Activated CD4-positive, alpha-beta T cell treated with anti-CD3 and anti-CD28 coated beads, Interleukin-2, amount 10 ng/mL, durations not matched to agents 24 days and 14 days (primary cell): ENCODE results near the gene LRRC45. TPM values are rescaled to one million over a fixed set of nuclear protein-coding genes. Genes with fewer than 3 reads are reported as not detected.
A peak's percentile ranks its signal among the peaks of the same experiment; 100 is the strongest.

Experiments
- DNase-seq: peaks from one replicate; pipeline ENCODE4 v3.0.0; 2022
- H3K27ac Mint-ChIP-seq: one replicate; pipeline ENCODE4 v1.8.0; 2022; ENCODE audit warnings: mild to moderate bottlenecking, mixed read lengths
- H3K27me3 Mint-ChIP-seq: one replicate; pipeline ENCODE4 v1.8.0; 2022; ENCODE audit warnings: mixed read lengths
- H3K36me3 Mint-ChIP-seq: one replicate; pipeline ENCODE4 v1.8.0; 2022; ENCODE audit warnings: low read depth, mild to moderate bottlenecking, mixed read lengths
- H3K4me1 Mint-ChIP-seq: one replicate; pipeline ENCODE4 v1.8.0; 2021; ENCODE audit warnings: mixed read lengths
- H3K4me3 Mint-ChIP-seq: one replicate; pipeline ENCODE4 v1.8.0; 2022; ENCODE audit warnings: mild to moderate bottlenecking, moderate library complexity, mixed read lengths
- H3K9me3 Mint-ChIP-seq: one replicate; pipeline ENCODE4 v1.8.0; 2021; ENCODE audit warnings: mixed read lengths
- intact Hi-C: fragments of 100-400 bp; cut with micrococcal nuclease; formaldehyde crosslinking; loops from one replicate; pipeline ENCODE4 v1.15.1; 2023
- total RNA-seq: library from RNA; stranded (reverse); gene quantifications from 2 replicates; pipeline ENCODE4 v1.2.3, GENCODE V29; 2022

The LRRC45 gene
- total RNA-seq, 1 donor from 2014 or later = 40.6 TPM

GRCh38 chr17:82049106-82049505, 26.0 kb downstream of the LRRC45 start:
- peaks cover 16% of the 10 kb centered on the region for H3K4me1 Mint-ChIP-seq
- intact Hi-C loops = no loop called here
- no peaks in the 10 kb centered on the region for H3K27me3 Mint-ChIP-seq
- no peak overlapping the region for H3K4me3 Mint-ChIP-seq
- no peak overlapping the region for H3K27ac Mint-ChIP-seq
- H3K36me3 Mint-ChIP-seq = peaks cover 6% of the 10 kb centered on the region
- DNase-seq = no peak
- no peaks in the 10 kb centered on the region for H3K9me3 Mint-ChIP-seq

GRCh38 chr17:82049521-82049971, 26.4 kb downstream of the LRRC45 start:
- Mint-ChIP-seq H3K27me3 (no peaks in the 10 kb centered on the region), H3K27ac (no peak overlapping the region), H3K4me1 (peaks cover 16% of the 10 kb centered on the region), H3K4me3 (peak overlapping the region; percentile 90), H3K9me3 (no peaks in the 10 kb centered on the region), H3K36me3 (peaks cover 6% of the 10 kb centered on the region)
- no peak for DNase-seq
- intact Hi-C loops = no loop called here

- Mint-ChIP-seq H3K9me3 (no peaks in the 10 kb centered on the region), H3K27me3 (no peaks in the 10 kb centered on the region), H3K27ac (peak overlapping the region; percentile 91), H3K4me3 (peak overlapping the region; percentile 90), H3K36me3 (peaks cover 9% of the 10 kb centered on the region), H3K4me1 (peaks cover 16% of the 10 kb centered on the region)
- no peak for DNase-seq
- intact Hi-C loops = loop anchor here (2.0 kb wide), 1 partner anchor 13 kb away; the partner anchor contains the start of gene DCXR
These were observed 27.2 kb downstream of the LRRC45 start for GRCh38 chr17:82050152-82050760.

- H3K27ac Mint-ChIP-seq = peak overlapping the region; percentile 91
- peak overlapping the region; percentile 90 for H3K4me3 Mint-ChIP-seq
- peaks cover 16% of the 10 kb centered on the region for H3K4me1 Mint-ChIP-seq
- intact Hi-C loops = loop anchor here (1.0 to 2.0 kb wide), 2 partner anchors 14 to 15 kb away; partner anchors contain the start of gene DCXR
- no peaks in the 10 kb centered on the region for H3K9me3 Mint-ChIP-seq
- H3K27me3 Mint-ChIP-seq = no peaks in the 10 kb centered on the region
- no peak for DNase-seq
- peaks cover 10% of the 10 kb centered on the region for H3K36me3 Mint-ChIP-seq
These were observed 27.9 kb downstream of the LRRC45 start for GRCh38 chr17:82050761-82051641.

GRCh38 chr17:82051776-82052637, 28.9 kb downstream of the LRRC45 start, which contains the start of the genes GPS1 and RFNG:
TSS of gene GPS1 (plus strand) at chr17:82051898. CDS start at chr17:82051932, 34 bp downstream.
TSS of gene RFNG (minus strand) at chr17:82051811. CDS start at chr17:82051766, 45 bp downstream.
- H3K4me3 Mint-ChIP-seq = peak within 1 kb of the TSS; percentile 90
- intact Hi-C loops = loop anchor here (1.0 to 2.0 kb wide), 2 partner anchors 14 to 15 kb away; partner anchors contain the start of gene DCXR
- no peaks in the 10 kb centered on the region for H3K9me3 Mint-ChIP-seq
- peaks cover 16% of the 10 kb centered on the region for H3K4me1 Mint-ChIP-seq
- peaks cover 14% of the 10 kb centered on the region for H3K36me3 Mint-ChIP-seq
- peak; percentile 95 for DNase-seq
- no peaks in the 10 kb centered on the region for H3K27me3 Mint-ChIP-seq
- H3K27ac Mint-ChIP-seq = peak within 1 kb of the TSS; percentile 91

- DNase-seq = no peak
- Mint-ChIP-seq H3K36me3 (peaks cover 11% of the 10 kb centered on the region), H3K27me3 (no peaks in the 10 kb centered on the region), H3K9me3 (no peaks in the 10 kb centered on the region), H3K27ac (peak overlapping the region; percentile 65), H3K4me3 (peak overlapping the region; percentile 82), H3K4me1 (peaks cover 10% of the 10 kb centered on the region)
- intact Hi-C loops = no loop called here
These were observed 29.5 kb downstream of the LRRC45 start for GRCh38 chr17:82052638-82053059.

GRCh38 chr17:82053130-82053529, 30.0 kb downstream of the LRRC45 start:
- H3K4me1 Mint-ChIP-seq = peaks cover 10% of the 10 kb centered on the region
- peaks cover 13% of the 10 kb centered on the region for H3K36me3 Mint-ChIP-seq
- H3K27ac Mint-ChIP-seq = no peak overlapping the region
- DNase-seq = no peak
- intact Hi-C loops = no loop called here
- peak overlapping the region; percentile 82 for H3K4me3 Mint-ChIP-seq
- H3K27me3 Mint-ChIP-seq = no peaks in the 10 kb centered on the region
- no peaks in the 10 kb centered on the region for H3K9me3 Mint-ChIP-seq

GRCh38 chr17:82053556-82054263, 30.6 kb downstream of the LRRC45 start:
- no peak overlapping the region for H3K27ac Mint-ChIP-seq
- H3K4me3 Mint-ChIP-seq = peak overlapping the region; percentile 82
- H3K4me1 Mint-ChIP-seq = peaks cover 10% of the 10 kb centered on the region
- H3K36me3 Mint-ChIP-seq = peaks cover 13% of the 10 kb centered on the region
- no peaks in the 10 kb centered on the region for H3K27me3 Mint-ChIP-seq
- intact Hi-C loops = no loop called here
- H3K9me3 Mint-ChIP-seq = no peaks in the 10 kb centered on the region
- no peak for DNase-seq

- H3K9me3 Mint-ChIP-seq = no peaks in the 10 kb centered on the region
- DNase-seq = no peak
- H3K27me3 Mint-ChIP-seq = no peaks in the 10 kb centered on the region
- H3K27ac Mint-ChIP-seq = no peak overlapping the region
- intact Hi-C loops = no loop called here
- H3K4me1 Mint-ChIP-seq = peaks cover 10% of the 10 kb centered on the region
- peak overlapping the region; percentile 55 for H3K4me3 Mint-ChIP-seq
- H3K36me3 Mint-ChIP-seq = peaks cover 13% of the 10 kb centered on the region
These were observed 31.4 kb downstream of the LRRC45 start for GRCh38 chr17:82054351-82055022.

GRCh38 chr17:82055023-82055964, 32.2 kb downstream of the LRRC45 start:
- no peak for DNase-seq

GRCh38 chr17:82055965-82056728, 33.0 kb downstream of the LRRC45 start:
- DNase-seq = no peak
- H3K4me3 Mint-ChIP-seq = no peak overlapping the region
- intact Hi-C loops = no loop called here
- no peaks in the 10 kb centered on the region for H3K9me3 Mint-ChIP-seq
- H3K36me3 Mint-ChIP-seq = peaks cover 23% of the 10 kb centered on the region
- peaks cover 3% of the 10 kb centered on the region for H3K4me1 Mint-ChIP-seq
- H3K27me3 Mint-ChIP-seq = no peaks in the 10 kb centered on the region
- no peak overlapping the region for H3K27ac Mint-ChIP-seq

More at GRCh38 chr17:82055023-82055964, 32.2 kb downstream of the LRRC45 start:
- no peaks in the 10 kb centered on the region for H3K9me3 Mint-ChIP-seq
- no peaks in the 10 kb centered on the region for H3K27me3 Mint-ChIP-seq
- H3K4me3 Mint-ChIP-seq = peak overlapping the region; percentile 55
- intact Hi-C loops = no loop called here
- H3K27ac Mint-ChIP-seq = no peak overlapping the region
- H3K36me3 Mint-ChIP-seq = peaks cover 19% of the 10 kb centered on the region
- H3K4me1 Mint-ChIP-seq = peaks cover 9% of the 10 kb centered on the region
